Stimulated activated CD8-positive, alpha-beta memory T cell treated with anti-CD3 and anti-CD28 coated beads, Interleukin-12 subunit alpha, Interleukin-12 subunit beta, amount 100 ng/mL, for 24 hours (primary cell): ENCODE results near the gene CHD6.

ENCODE experiments used
- DNase-seq: peaks from one replicate; pipeline ENCODE4 v3.0.0-alpha.2; 2020; ENCODE audit errors: extremely low read depth

Gene CHD6

GRCh38 chr20:41355192-41355591 is 263.0 kb downstream of the CHD6 start:
- no peak for DNase-seq

GRCh38 chr20:41353530-41353929 is 264.6 kb downstream of the CHD6 start:
- no peak for DNase-seq

- no peak for DNase-seq
Measured at GRCh38 chr20:41352666-41353065, 265.5 kb downstream of the CHD6 start.

GRCh38 chr20:41352106-41352505 is 266.1 kb downstream of the CHD6 start:
- DNase-seq = no peak
